H9 (cell line): ENCODE measurements around the gene ROPN1L. TPM values are rescaled to one million over a fixed set of nuclear protein-coding genes. Genes with fewer than 3 reads are reported as not detected.

Source experiments
- DNase-seq: peaks from one replicate; pipeline ENCODE4 v3.0.0-alpha.2; 2017
- H2AFZ ChIP-seq: one replicate; pipeline ENCODE4 v1.6.1; 2013; ENCODE audit warnings: mild to moderate bottlenecking, low read length, control low read depth, moderate library complexity
- H2AK5ac ChIP-seq: 2 replicates; pipeline ENCODE4 v1.6.1; 2013; ENCODE audit warnings: low read length, control low read depth, mixed read lengths; ENCODE audit not compliant: insufficient read length
- H2BK120ac ChIP-seq: one replicate; pipeline ENCODE4 v1.6.1; 2013; ENCODE audit warnings: low read depth, mild to moderate bottlenecking, low read length, control low read depth, inconsistent platforms; ENCODE audit not compliant: poor library complexity, severe bottlenecking
- H2BK12ac ChIP-seq: 2 replicates; pipeline ENCODE4 v1.6.1; 2013; ENCODE audit warnings: low read length, control low read depth, mixed read lengths, low read depth; ENCODE audit not compliant: insufficient read length
- H2BK15ac ChIP-seq: 2 replicates; pipeline ENCODE4 v1.6.1; 2013; ENCODE audit warnings: low read depth, low read length, control low read depth
- H2BK20ac ChIP-seq: one replicate; pipeline ENCODE4 v1.6.1; 2013; ENCODE audit warnings: low read depth, mild to moderate bottlenecking, low read length, control low read depth, inconsistent platforms; ENCODE audit not compliant: poor library complexity, severe bottlenecking
- H2BK5ac ChIP-seq: 2 replicates; pipeline ENCODE4 v1.6.1; 2013; ENCODE audit warnings: low read length, control low read depth, mixed read lengths; ENCODE audit not compliant: insufficient read length
- H3K14ac ChIP-seq: 2 replicates; pipeline ENCODE4 v1.6.1; 2013; ENCODE audit warnings: low read length, control low read depth; ENCODE audit not compliant: insufficient read depth
- H3K18ac ChIP-seq: 2 replicates; pipeline ENCODE4 v1.6.1; 2013; ENCODE audit warnings: low read depth, mild to moderate bottlenecking, mixed read lengths, low read length, control low read depth; ENCODE audit not compliant: insufficient read length
- H3K23ac ChIP-seq: 2 replicates; pipeline ENCODE4 v1.6.1; 2013; ENCODE audit warnings: low read length, control low read depth, mixed read lengths, low read depth; ENCODE audit not compliant: insufficient read length
- H3K23me2 ChIP-seq: 2 replicates; pipeline ENCODE4 v1.6.1; 2013; ENCODE audit warnings: low read depth, mild to moderate bottlenecking, mixed read lengths, low read length, control low read depth; ENCODE audit not compliant: insufficient read length, poor library complexity, severe bottlenecking
- H3K27ac ChIP-seq: 2 replicates; pipeline ENCODE4 v1.5.1; 2013; ENCODE audit warnings: low read length, control low read depth, mixed read lengths, low read depth; ENCODE audit not compliant: insufficient read length
- H3K27me3 ChIP-seq: 2 replicates; pipeline ENCODE4 v1.6.1; 2013; ENCODE audit warnings: low read length, control low read depth, inconsistent platforms; ENCODE audit not compliant: insufficient read depth
- H3K4ac ChIP-seq: 2 replicates; pipeline ENCODE4 v1.6.1; 2013; ENCODE audit warnings: low read depth, mild to moderate bottlenecking, control low read depth, inconsistent platforms, low read length, moderate library complexity
- H3K4me1 ChIP-seq: 2 replicates; pipeline ENCODE4 v1.6.1; 2013; ENCODE audit warnings: low read length, control low read depth, inconsistent platforms; ENCODE audit not compliant: insufficient read depth
- H3K4me2 ChIP-seq: 2 replicates; pipeline ENCODE4 v1.6.1; 2013; ENCODE audit warnings: low read length, control low read depth, mixed read lengths; ENCODE audit not compliant: insufficient read length, insufficient read depth
- H3K56ac ChIP-seq: 2 replicates; pipeline ENCODE4 v1.6.1; 2013; ENCODE audit warnings: low read depth, mild to moderate bottlenecking, mixed read lengths, low read length, control low read depth; ENCODE audit not compliant: insufficient read length
- H3K79me1 ChIP-seq: 2 replicates; pipeline ENCODE4 v1.6.1; 2013; ENCODE audit warnings: low read depth, mild to moderate bottlenecking, moderate library complexity, low read length, control low read depth, inconsistent platforms; ENCODE audit not compliant: insufficient read depth, poor library complexity, severe bottlenecking
- H3K79me2 ChIP-seq: 2 replicates; pipeline ENCODE4 v1.6.1; 2013; ENCODE audit warnings: low read length, control low read depth, inconsistent platforms; ENCODE audit not compliant: insufficient read depth
- H3K9ac ChIP-seq: 2 replicates; pipeline ENCODE4 v1.6.1; 2013; ENCODE audit warnings: low read length, control low read depth, mixed read lengths; ENCODE audit not compliant: insufficient read length; ENCODE audit errors: extremely low read depth
- H3K9me3 ChIP-seq: one replicate; pipeline ENCODE4 v1.6.1; 2013; ENCODE audit warnings: low read depth, low read length, inconsistent platforms; ENCODE audit not compliant: control insufficient read depth
- H3T11ph ChIP-seq: one replicate; pipeline ENCODE4 v1.6.1; 2013; ENCODE audit warnings: mild to moderate bottlenecking, low read length, control low read depth, inconsistent platforms
- H4K20me1 ChIP-seq: one replicate; pipeline ENCODE4 v1.6.1; 2013; ENCODE audit not compliant: control insufficient read depth, insufficient read length, insufficient read depth
- H4K5ac ChIP-seq: 2 replicates; pipeline ENCODE4 v1.6.1; 2013; ENCODE audit warnings: low read depth, mild to moderate bottlenecking, mixed read lengths, low read length, control low read depth; ENCODE audit not compliant: insufficient read length
- H4K8ac ChIP-seq: replicated peaks from 2 replicates; pipeline ENCODE4 v1.6.1; 2013; ENCODE audit warnings: low read length, control low read depth, mixed read lengths, low read depth; ENCODE audit not compliant: insufficient read length
- H4K91ac ChIP-seq: 2 replicates; pipeline ENCODE4 v1.6.1; 2013; ENCODE audit warnings: low read depth, mild to moderate bottlenecking, moderate library complexity, mixed read lengths, low read length, control low read depth; ENCODE audit not compliant: insufficient read length
- H3K27ac Mint-ChIP-seq, 3 experiments: 2 replicates in 2 of 3; 3 replicates in 1 of 3; pipeline ENCODE4 v1.8.0; 2020 to 2021; ENCODE audit warnings: mixed read lengths in 3 of 3, mild to moderate bottlenecking in 1 of 3, moderate library complexity in 1 of 3
- H3K27me3 Mint-ChIP-seq: 2 replicates; pipeline ENCODE4 v1.8.0; 2021; ENCODE audit warnings: low read depth, mild to moderate bottlenecking, moderate library complexity, mixed read lengths
- H3K36me3 Mint-ChIP-seq, 3 experiments: 2 replicates in 2 of 3; 3 replicates in 1 of 3; pipeline ENCODE4 v1.8.0; 2020 to 2021; ENCODE audit warnings: low read depth in 3 of 3, mixed read lengths in 3 of 3; ENCODE audit not compliant: insufficient read depth in 1 of 3
- H3K4me1 Mint-ChIP-seq, 2 experiments: 2 replicates each; pipeline ENCODE4 v1.8.0; 2020; ENCODE audit warnings: mixed read lengths in 2 of 2
- H3K4me3 Mint-ChIP-seq, 2 experiments: 2 replicates in 1 of 2; 3 replicates in 1 of 2; pipeline ENCODE4 v1.8.0; 2020 to 2021; ENCODE audit warnings: mild to moderate bottlenecking in 2 of 2, mixed read lengths in 2 of 2, moderate library complexity in 1 of 2
- H3K9me3 Mint-ChIP-seq, 2 experiments: 2 replicates in 1 of 2; 3 replicates in 1 of 2; pipeline ENCODE4 v1.8.0; 2020; ENCODE audit warnings: mild to moderate bottlenecking in 2 of 2, mixed read lengths in 2 of 2, moderate library complexity in 1 of 2
- CTCF ChIP-seq: fragments of 200-600 bp; sonication (generic); conservative IDR thresholded peaks from 3 replicates; pipeline ENCODE4 v1.8.0; 2021; ENCODE audit warnings: antibody characterized with exemption, mild to moderate bottlenecking
- WGBS: extraction: QIAGEN DNeasy Blood & Tissue Kit; methylation state at CpG from one replicate; pipeline ENCODE4 v1.1.7; 2013; ENCODE audit warnings: missing lambda C conversion rate, low lambda C conversion rate, mixed read lengths; ENCODE audit not compliant: insufficient read length; ENCODE audit errors: extremely low coverage; 5-methylcytosine and 5-hydroxymethylcytosine counted together
- total RNA-seq: library from RNA; stranded (reverse); gene quantifications from 2 replicates; pipeline ENCODE4 v1.2.1, GENCODE V29; 2021

Gene ROPN1L
- total RNA-seq, 1 experiment from 2014 or later: 0.37 TPM

- no CpG with 5 or more reads among the region's 11 CpGs for WGBS
- Histone ChIP-seq H3K4ac (no peak overlapping the region), H4K8ac (no peak overlapping the region), H3K9me3 (no peaks in the 10 kb centered on the region), H3K4me1 (no peaks in the 10 kb centered on the region; the same call in 1 of the 2 replicates), H3K14ac (no peak overlapping the region), H4K91ac (no peak overlapping the region), H3K23me2 (no peaks in the 10 kb centered on the region), H3K4me2 (no peak overlapping the region), H2AK5ac (no peak overlapping the region), H2BK15ac (no peak overlapping the region), H2BK12ac (no peak overlapping the region), H4K5ac (no peak overlapping the region), H2BK20ac (no peak overlapping the region), H3K23ac (no peak overlapping the region), H2BK5ac (no peak overlapping the region), H3K56ac (no peak overlapping the region), H2BK120ac (no peak overlapping the region), H3K9ac (no peak overlapping the region), H3K18ac (no peak overlapping the region), H2AFZ (no peak overlapping the region), H3T11ph (no peak overlapping the region), H3K27me3 (no peaks in the 10 kb centered on the region), H3K79me2 (no peaks in the 10 kb centered on the region), H4K20me1 (no peaks in the 10 kb centered on the region), H3K79me1 (no peaks in the 10 kb centered on the region), H3K27ac (no peak overlapping the region)
- DNase-seq: no peak
- no peak for TF ChIP-seq CTCF
- no peak overlapping the region for H3K4me3 Mint-ChIP-seq
- peaks cover 39% of the 10 kb centered on the region for H3K27me3 Mint-ChIP-seq
- H3K9me3 Mint-ChIP-seq: peaks cover 13% of the 10 kb centered on the region in 2 experiments; a peak in 4 of 5 replicates
- peaks cover 30 to 35% of the 10 kb centered on the region in 2 experiments for H3K4me1 Mint-ChIP-seq
- peaks cover 3 to 8% (median 4%) of the 10 kb centered on the region in 3 experiments; a peak in 4 of 7 replicates for H3K36me3 Mint-ChIP-seq
- H3K27ac Mint-ChIP-seq: no peak overlapping the region
Observed at GRCh38 chr5:10479154-10479721, 37.6 kb downstream of the ROPN1L start.
